Liver (tissue), 9 donors: Measurements from ENCODE around the gene GPR62. TPM values are rescaled to one million over a fixed set of nuclear protein-coding genes. Genes with fewer than 3 reads are reported as not detected.

Source experiments
- DNase-seq: peaks from one replicate; pipeline ENCODE4 v3.0.0-alpha.2; 2017; ENCODE audit warnings: low spot score
- H3K27ac ChIP-seq, 2 donors: one replicate each; pipeline ENCODE4 v1.7.0; 2013; ENCODE audit warnings: inconsistent platforms in 2 of 2, low read length in 2 of 2, control low read depth in 1 of 2, low read depth in 1 of 2, mild to moderate bottlenecking in 1 of 2
- H3K27me3 ChIP-seq, 4 donors: one replicate each; pipeline versions ENCODE4 v1.6.1 to v1.7.0; 2013; ENCODE audit warnings: low read length in 3 of 4, inconsistent platforms in 1 of 4, mild to moderate bottlenecking in 1 of 4, moderate library complexity in 1 of 4; ENCODE audit not compliant: control insufficient read depth in 4 of 4, insufficient read depth in 4 of 4
- H3K36me3 ChIP-seq, 4 donors: one replicate each; pipeline versions ENCODE4 v1.6.1 to v1.7.0; 2013; ENCODE audit warnings: low read length in 3 of 4, mild to moderate bottlenecking in 3 of 4, low read depth in 1 of 4, moderate library complexity in 1 of 4; ENCODE audit not compliant: control insufficient read depth in 4 of 4, insufficient read depth in 3 of 4
- H3K4me1 ChIP-seq, 4 donors: one replicate each; pipeline versions ENCODE4 v1.6.1 to v1.7.0; 2013; ENCODE audit warnings: low read length in 3 of 4, mild to moderate bottlenecking in 3 of 4, moderate library complexity in 1 of 4; ENCODE audit not compliant: control insufficient read depth in 4 of 4, insufficient read depth in 4 of 4
- H3K4me3 ChIP-seq, 3 donors: one replicate each; pipeline versions ENCODE4 v1.6.1 to v1.7.0; 2013; ENCODE audit warnings: low read length in 3 of 3, control low read depth in 1 of 3, low read depth in 1 of 3, mild to moderate bottlenecking in 1 of 3
- H3K9ac ChIP-seq, 2 donors: one replicate each; pipeline ENCODE4 v1.7.0; 2013; ENCODE audit warnings: low read length in 2 of 2, mild to moderate bottlenecking in 2 of 2, moderate library complexity in 2 of 2, control low read depth in 1 of 2, low read depth in 1 of 2
- H3K9me3 ChIP-seq, 4 donors: one replicate each; pipeline versions ENCODE4 v1.6.1 to v1.7.0; 2013; ENCODE audit warnings: low read length in 3 of 4; ENCODE audit not compliant: control insufficient read depth in 4 of 4
- HNF4A ChIP-seq, 2 donors: conservative IDR thresholded peaks; 2 replicates each; pipeline ENCODE4 v1.6.1; 2016; ENCODE audit warnings: antibody characterized with exemption in 2 of 2, mild to moderate bottlenecking in 2 of 2
- JUND ChIP-seq, 2 donors: IDR thresholded peaks; 2 replicates each; pipeline ENCODE4 v1.6.1; 2016; ENCODE audit warnings: antibody characterized with exemption in 2 of 2
- RAD21 ChIP-seq, 2 donors: IDR thresholded peaks; 2 replicates each; pipeline ENCODE4 v1.6.1; 2016; ENCODE audit warnings: antibody characterized with exemption in 2 of 2, mild to moderate bottlenecking in 2 of 2
- SP1 ChIP-seq: IDR thresholded peaks from 2 replicates; pipeline ENCODE4 v1.6.1; 2018; ENCODE audit warnings: antibody characterized with exemption, mild to moderate bottlenecking
- TAF1 ChIP-seq: conservative IDR thresholded peaks from 2 replicates; pipeline ENCODE4 v1.6.1; 2016; ENCODE audit warnings: antibody characterized with exemption, mild to moderate bottlenecking
- YY1 ChIP-seq: IDR thresholded peaks from 2 replicates; pipeline ENCODE4 v1.6.1; 2016; ENCODE audit warnings: antibody characterized with exemption, mild to moderate bottlenecking
- WGBS: extraction: QIAGEN DNeasy Blood & Tissue Kit; methylation state at CpG from one replicate; pipeline ENCODE4 v1.1.7; 2013; 5-methylcytosine and 5-hydroxymethylcytosine counted together
- polyA plus RNA-seq, 2 donors: library from polyadenylated mRNA; stranded (reverse) in 1 of 2; unstranded in 1 of 2; fragments of 200-250 nt in 1 of 2; fragments of >200 nt in 1 of 2; fragmentation: Nextera tagmentation in 1 of 2; extraction: Ambion mirVana in 1 of 2; gene quantifications; one replicate each; pipeline versions ENCODE4 v1.2.1 to v1.2.3, GENCODE V29; 2013 to 2015
- total RNA-seq, 2 donors: library from RNA; depleted of rRNA; stranded (reverse); fragments of >200 nt; gene quantifications; one replicate each; pipeline ENCODE4 v1.2.3, GENCODE V29; 2014
- TF ChIP-seq, protein P1 (sequence below): IDR thresholded peaks from 2 replicates; pipeline ENCODE4 v1.6.1; 2016; ENCODE audit warnings: antibody characterized with exemption, mild to moderate bottlenecking
- TF ChIP-seq, protein P2 (sequence below): IDR thresholded peaks from 2 replicates; pipeline ENCODE4 v1.6.1; 2016; ENCODE audit warnings: antibody characterized with exemption
- TF ChIP-seq, protein P3 (sequence below): fragments of 150-350 bp; IDR thresholded peaks from 2 replicates; pipeline ENCODE4 v1.5.1; 2017; ENCODE audit warnings: improper control_type of control experiment, low read depth, low read length; ENCODE audit not compliant: missing input control
- donor health status: healthy.
- donor health status: healthy.
- donor health status: healthy.
- donor health status: healthy.
- donor health status: healthy.

Gene GPR62
- total and polyA plus RNA-seq, 4 donors, result 0.07 to 0.08 TPM; not detected in 2

DNA sequence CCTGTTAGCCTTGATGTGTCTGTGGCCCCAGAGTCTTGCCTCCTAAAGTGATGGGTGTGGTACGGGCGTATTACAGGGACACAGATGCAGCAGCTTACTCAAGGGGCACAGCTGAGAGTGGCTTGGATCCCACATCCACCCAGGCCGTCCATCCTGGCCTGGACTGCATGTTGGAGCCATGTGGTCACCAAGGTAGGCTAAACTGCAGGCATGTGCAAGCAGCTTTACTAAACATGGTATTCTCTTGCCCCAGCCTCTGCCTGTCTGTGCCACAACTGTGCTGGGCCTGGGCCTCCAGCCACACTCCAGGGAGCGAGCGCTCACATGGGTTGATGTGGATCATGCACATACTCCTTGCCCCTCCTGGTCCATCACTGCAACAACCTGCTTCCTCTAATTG is 6.1 kb upstream of the GPR62 start:
- TF ChIP-seq HNF4A (conservative IDR thresholded peaks at IDR 0.05) (no peak), SP1 (no peak), YY1 (no peak)
- H3K4me3 ChIP-seq, result no peak overlapping the region
- WGBS, result 98% methylated on average over 5 of the region's 5 CpGs
- H3K27ac ChIP-seq, result no peak overlapping the region
- no peaks in the 10 kb centered on the region for H3K27me3 ChIP-seq
- no peaks in the 10 kb centered on the region for H3K9me3 ChIP-seq
- peaks cover 0 to 30% (median 18%) of the 10 kb centered on the region in 4 donors for H3K36me3 ChIP-seq
- no peaks in the 10 kb centered on the region for H3K4me1 ChIP-seq
- DNase-seq, result no peak
- no peak overlapping the region for H3K9ac ChIP-seq

DNA sequence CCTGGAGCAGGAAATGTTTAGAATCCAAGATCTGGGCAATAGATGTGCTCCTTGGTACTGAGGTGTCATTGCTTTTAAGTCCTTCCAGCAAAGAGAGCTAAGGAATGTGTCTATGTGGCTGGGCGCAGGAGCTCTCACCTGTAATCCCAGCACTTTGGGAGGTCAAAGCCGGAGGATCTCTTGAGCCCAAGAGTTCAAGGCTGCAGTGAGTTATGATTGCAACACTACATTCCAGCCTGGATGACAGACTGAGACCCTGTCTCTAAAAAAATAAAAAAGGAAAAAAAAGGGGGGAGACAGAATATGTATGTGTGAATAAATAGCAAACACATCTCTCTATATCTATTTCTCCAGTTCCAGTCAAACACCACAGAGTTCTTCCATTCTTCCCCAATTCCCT is 4.3 kb upstream of the GPR62 start:
- no peak for DNase-seq
- TF ChIP-seq TAF1, result no peak
- TF ChIP-seq RAD21 (IDR thresholded peaks at IDR 0.05), result no peak
- TF ChIP-seq YY1, result no peak
- TF ChIP-seq, protein P1, sequence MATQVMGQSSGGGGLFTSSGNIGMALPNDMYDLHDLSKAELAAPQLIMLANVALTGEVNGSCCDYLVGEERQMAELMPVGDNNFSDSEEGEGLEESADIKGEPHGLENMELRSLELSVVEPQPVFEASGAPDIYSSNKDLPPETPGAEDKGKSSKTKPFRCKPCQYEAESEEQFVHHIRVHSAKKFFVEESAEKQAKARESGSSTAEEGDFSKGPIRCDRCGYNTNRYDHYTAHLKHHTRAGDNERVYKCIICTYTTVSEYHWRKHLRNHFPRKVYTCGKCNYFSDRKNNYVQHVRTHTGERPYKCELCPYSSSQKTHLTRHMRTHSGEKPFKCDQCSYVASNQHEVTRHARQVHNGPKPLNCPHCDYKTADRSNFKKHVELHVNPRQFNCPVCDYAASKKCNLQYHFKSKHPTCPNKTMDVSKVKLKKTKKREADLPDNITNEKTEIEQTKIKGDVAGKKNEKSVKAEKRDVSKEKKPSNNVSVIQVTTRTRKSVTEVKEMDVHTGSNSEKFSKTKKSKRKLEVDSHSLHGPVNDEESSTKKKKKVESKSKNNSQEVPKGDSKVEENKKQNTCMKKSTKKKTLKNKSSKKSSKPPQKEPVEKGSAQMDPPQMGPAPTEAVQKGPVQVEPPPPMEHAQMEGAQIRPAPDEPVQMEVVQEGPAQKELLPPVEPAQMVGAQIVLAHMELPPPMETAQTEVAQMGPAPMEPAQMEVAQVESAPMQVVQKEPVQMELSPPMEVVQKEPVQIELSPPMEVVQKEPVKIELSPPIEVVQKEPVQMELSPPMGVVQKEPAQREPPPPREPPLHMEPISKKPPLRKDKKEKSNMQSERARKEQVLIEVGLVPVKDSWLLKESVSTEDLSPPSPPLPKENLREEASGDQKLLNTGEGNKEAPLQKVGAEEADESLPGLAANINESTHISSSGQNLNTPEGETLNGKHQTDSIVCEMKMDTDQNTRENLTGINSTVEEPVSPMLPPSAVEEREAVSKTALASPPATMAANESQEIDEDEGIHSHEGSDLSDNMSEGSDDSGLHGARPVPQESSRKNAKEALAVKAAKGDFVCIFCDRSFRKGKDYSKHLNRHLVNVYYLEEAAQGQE, result no peak
- no peak for TF ChIP-seq SP1
- TF ChIP-seq, protein P2, sequence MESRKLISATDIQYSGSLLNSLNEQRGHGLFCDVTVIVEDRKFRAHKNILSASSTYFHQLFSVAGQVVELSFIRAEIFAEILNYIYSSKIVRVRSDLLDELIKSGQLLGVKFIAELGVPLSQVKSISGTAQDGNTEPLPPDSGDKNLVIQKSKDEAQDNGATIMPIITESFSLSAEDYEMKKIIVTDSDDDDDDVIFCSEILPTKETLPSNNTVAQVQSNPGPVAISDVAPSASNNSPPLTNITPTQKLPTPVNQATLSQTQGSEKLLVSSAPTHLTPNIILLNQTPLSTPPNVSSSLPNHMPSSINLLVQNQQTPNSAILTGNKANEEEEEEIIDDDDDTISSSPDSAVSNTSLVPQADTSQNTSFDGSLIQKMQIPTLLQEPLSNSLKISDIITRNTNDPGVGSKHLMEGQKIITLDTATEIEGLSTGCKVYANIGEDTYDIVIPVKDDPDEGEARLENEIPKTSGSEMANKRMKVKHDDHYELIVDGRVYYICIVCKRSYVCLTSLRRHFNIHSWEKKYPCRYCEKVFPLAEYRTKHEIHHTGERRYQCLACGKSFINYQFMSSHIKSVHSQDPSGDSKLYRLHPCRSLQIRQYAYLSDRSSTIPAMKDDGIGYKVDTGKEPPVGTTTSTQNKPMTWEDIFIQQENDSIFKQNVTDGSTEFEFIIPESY, result no peak

DNA sequence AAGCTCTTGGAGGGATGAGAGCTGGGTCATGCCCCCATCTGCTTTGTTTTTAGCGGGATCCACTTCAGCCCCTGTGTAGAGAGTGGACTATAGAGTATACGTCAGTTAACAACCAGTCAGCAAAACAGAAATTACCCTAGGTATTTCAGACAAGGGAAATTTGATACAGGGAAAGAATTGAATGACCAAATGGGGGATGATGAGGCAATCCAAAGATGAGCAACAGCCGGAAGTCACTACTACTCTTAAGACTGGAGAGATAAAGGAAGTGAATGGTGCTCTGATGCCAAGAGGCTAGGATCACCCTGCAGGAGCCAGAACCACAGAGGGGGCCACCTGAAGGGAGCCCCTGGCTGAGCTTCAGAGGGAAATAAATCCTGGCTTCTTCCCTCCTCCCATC is 1.7 kb upstream of the GPR62 start:
- DNase-seq, result no peak
- H3K9me3 ChIP-seq, result no peaks in the 10 kb centered on the region
- H3K9ac ChIP-seq, result no peak overlapping the region
- WGBS, result 76% methylated on average over 3 of the region's 3 CpGs
- no peaks in the 10 kb centered on the region for H3K27me3 ChIP-seq
- H3K4me3 ChIP-seq, result no peak overlapping the region
- H3K4me1 ChIP-seq, result peaks cover 4 to 22% (median 14%) of the 10 kb centered on the region in 4 donors
- H3K36me3 ChIP-seq, result peaks cover 0 to 11% (median 5%) of the 10 kb centered on the region in 4 donors
- TF ChIP-seq, protein P1, result no peak
- TF ChIP-seq, protein P3, sequence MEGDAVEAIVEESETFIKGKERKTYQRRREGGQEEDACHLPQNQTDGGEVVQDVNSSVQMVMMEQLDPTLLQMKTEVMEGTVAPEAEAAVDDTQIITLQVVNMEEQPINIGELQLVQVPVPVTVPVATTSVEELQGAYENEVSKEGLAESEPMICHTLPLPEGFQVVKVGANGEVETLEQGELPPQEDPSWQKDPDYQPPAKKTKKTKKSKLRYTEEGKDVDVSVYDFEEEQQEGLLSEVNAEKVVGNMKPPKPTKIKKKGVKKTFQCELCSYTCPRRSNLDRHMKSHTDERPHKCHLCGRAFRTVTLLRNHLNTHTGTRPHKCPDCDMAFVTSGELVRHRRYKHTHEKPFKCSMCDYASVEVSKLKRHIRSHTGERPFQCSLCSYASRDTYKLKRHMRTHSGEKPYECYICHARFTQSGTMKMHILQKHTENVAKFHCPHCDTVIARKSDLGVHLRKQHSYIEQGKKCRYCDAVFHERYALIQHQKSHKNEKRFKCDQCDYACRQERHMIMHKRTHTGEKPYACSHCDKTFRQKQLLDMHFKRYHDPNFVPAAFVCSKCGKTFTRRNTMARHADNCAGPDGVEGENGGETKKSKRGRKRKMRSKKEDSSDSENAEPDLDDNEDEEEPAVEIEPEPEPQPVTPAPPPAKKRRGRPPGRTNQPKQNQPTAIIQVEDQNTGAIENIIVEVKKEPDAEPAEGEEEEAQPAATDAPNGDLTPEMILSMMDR, result no peak
- TF ChIP-seq JUND (IDR thresholded peaks at IDR 0.05), result no peak
- H3K27ac ChIP-seq, result no peak overlapping the region

More for the DNA sequence above, 4.3 kb upstream of the GPR62 start:
- no peaks in the 10 kb centered on the region for H3K27me3 ChIP-seq
- H3K9me3 ChIP-seq, result no peaks in the 10 kb centered on the region
- H3K4me3 ChIP-seq, result no peak overlapping the region
- H3K36me3 ChIP-seq, result peaks cover 0 to 21% (median 13%) of the 10 kb centered on the region in 4 donors
- no peak overlapping the region for H3K27ac ChIP-seq
- H3K9ac ChIP-seq, result no peak overlapping the region
- 90% methylated on average over 2 of the region's 2 CpGs for WGBS
- peaks cover 0 to 9% (median 7%) of the 10 kb centered on the region in 4 donors for H3K4me1 ChIP-seq
